GM10266 (cell line): ENCODE measurements around the gene ATP6V0E1.

ENCODE experiments used
- DNase-seq: peaks from one replicate; pipeline ENCODE4 v3.0.0; 2012; ENCODE audit errors: extremely low spot score
- CTCF ChIP-seq: IDR thresholded peaks from 2 replicates; pipeline ENCODE4 v1.5.1; 2012; ENCODE audit warnings: mild to moderate bottlenecking, low read depth; ENCODE audit not compliant: control insufficient read depth, insufficient read depth; ENCODE audit errors: missing control alignments

ATP6V0E1 gene

DNA sequence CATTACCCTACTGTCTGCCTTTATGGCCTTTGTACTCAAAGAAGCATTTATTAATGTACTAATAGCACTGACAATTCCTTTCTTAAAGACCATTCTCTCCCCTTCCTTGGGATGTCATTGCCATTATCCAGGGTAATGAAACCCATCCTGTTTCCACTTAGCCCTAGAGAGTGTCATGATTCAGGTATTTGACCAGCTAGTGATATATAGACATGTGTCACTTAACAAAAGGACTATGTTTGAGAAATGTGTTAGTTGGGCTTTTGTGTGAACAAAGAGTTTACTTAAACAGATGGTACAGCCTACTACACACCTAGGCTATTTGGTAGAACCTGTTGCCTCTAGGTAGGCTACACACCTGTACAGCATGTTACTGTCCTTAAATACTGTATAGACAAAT, 2.0 kb downstream of the ATP6V0E1 start:
- TF ChIP-seq CTCF, result no peak
- no peak for DNase-seq

DNA sequence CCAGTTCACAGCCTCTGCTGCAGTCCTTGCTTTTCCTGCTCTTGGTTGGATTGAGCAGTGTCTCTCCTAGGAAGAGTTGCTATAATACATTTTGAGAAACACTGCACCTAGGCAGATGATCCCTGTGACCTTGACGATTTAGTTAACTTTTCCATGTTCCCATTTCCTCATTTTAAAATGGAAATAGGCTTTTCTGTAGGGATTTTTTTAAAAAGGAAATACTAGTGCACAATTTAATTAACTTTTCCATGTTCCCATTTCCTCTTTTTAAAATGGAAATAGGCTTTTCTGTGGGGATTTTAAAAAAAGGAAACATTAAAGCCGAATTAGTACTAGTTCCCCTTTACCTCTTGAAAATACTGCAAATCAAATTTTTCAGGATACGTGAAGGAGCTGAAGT, 4.7 kb downstream of the ATP6V0E1 start:
- no peak for TF ChIP-seq CTCF
- DNase-seq, result no peak

GRCh38 chr5:172990776-172991175, 7.2 kb downstream of the ATP6V0E1 start:
- DNase-seq, result no peak
- no peak for TF ChIP-seq CTCF

DNA sequence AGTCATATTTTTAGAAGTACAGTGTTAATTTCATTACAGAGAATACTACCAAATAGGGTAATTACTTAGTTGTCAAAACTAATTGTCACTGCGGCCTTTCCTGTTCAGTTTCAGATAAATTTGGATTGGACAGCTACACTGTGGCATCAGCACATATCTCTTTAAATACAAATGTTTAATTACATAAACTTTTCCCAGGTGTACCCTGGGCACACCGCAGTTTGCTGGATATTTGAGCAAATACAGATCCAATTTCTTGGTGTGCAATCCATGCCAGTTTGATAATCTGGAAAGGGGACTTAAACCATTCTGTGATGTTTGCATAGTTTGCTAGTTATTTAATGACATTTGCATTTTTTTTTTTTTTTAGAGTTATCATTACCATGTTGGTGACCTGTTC, 10.8 kb downstream of the ATP6V0E1 start:
- DNase-seq, result no peak
- TF ChIP-seq CTCF, result no peak

DNA sequence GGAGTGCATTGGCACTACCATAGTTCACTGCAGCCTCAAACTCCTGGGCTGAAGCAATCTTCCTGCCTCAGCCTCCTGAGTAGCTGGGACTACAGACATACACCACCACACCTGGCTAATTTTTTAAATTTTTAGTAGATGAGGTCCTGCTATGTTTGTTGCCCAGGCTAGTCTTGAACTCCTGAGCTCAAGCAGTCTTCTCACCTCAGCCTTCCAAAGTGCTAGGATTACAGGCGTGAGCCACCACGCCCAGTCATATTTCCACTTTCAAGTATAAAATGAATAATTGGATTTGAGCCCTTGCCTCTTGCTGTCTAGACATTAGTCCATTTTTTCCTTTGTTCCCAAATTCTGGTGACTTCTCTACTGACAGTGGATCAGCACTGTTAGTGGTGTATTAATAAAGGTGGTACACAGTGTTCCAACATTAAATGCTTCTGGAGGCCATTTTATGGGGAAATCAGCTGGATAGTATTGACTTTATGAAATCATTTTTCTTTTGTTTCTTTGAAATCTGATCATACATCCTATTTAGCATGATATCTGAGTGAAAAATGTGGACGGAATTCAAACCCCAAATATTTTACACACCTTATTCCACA, 15.9 kb downstream of the ATP6V0E1 start:
- TF ChIP-seq CTCF, result no peak
- no peak for DNase-seq

GRCh38 chr5:172999974-173000373, 16.4 kb downstream of the ATP6V0E1 start:
- TF ChIP-seq CTCF, result no peak
- no peak for DNase-seq

DNA sequence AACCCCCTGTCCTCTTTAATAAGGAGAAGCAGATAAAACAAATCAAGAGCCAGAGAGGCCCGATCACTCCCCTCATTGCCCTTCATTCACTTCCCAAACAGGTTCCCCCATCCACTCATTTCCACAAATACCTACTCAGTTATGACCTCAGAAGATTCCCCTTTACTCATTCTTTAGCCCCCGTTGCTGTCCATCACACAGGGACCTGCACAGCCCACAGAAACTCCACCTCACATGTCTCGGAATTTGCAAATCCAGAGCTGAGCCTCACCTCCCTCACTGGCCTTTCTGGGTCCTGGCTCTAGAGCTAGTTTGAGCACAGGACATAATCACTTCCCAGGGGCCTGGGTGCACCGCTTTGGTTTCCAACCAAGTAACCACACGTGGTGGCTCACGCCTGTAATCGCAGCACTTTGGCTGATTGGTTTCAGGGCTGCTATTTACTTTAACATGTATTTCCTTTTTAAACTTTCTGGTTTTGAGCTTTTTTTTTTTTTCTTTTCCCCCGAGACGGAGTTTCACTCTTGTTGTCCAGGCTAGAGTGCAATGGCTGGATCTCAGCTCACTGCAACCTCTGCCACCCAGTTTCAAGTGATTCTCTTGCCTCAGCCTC, 17.8 kb downstream of the ATP6V0E1 start:
- TF ChIP-seq CTCF, result no peak
- DNase-seq, result no peak
